SK-N-SH (cell line): ENCODE measurements around the gene CAMK2N2. TPM values are rescaled to one million over a fixed set of nuclear protein-coding genes. Genes with fewer than 3 reads are reported as not detected.

Experiments used
- CTCF ChIA-PET: fragments of 300-600, 350-600 bp; formaldehyde crosslinking; extraction: SDS; loops from one replicate; lab custom pipeline; 2021; lab: Yijun Ruan, JAX
- POLR2A ChIA-PET: fragments of 350-600 bp; sonication (Branson Sonifier 250); formaldehyde crosslinking; extraction: SDS; loops from one replicate; lab custom pipeline; 2020; ENCODE audit warnings: antibody characterized with exemption, inconsistent platforms; lab: Yijun Ruan, JAX
- DNase-seq: peaks from one replicate; pipeline ENCODE4 v3.0.0; 2012
- H2AFZ ChIP-seq: fragments of 200-600 bp; sonication (generic); 2 replicates; pipeline ENCODE4 v1.8.1; 2016; ENCODE audit warnings: antibody characterized with exemption, mild to moderate bottlenecking, low read depth
- H3F3A ChIP-seq: fragments of 200-600 bp; sonication (generic); replicated peaks from 2 replicates; pipeline ENCODE3; 2016; ENCODE audit warnings: antibody characterized with exemption, mild to moderate bottlenecking; ENCODE audit not compliant: insufficient read depth
- H3K27ac ChIP-seq, 2 experiments: fragments of 200-500 bp in 1 of 2; fragments of 200-600 bp in 1 of 2; sonication (Bioruptor generic) in 1 of 2; sonication (generic), shearing (Covaris generic) in 1 of 2; 2 replicates each; pipeline versions ENCODE4 v1.5.1 to v1.6.1; 2014 to 2016; ENCODE audit warnings: low read depth in 2 of 2, inconsistent platforms in 1 of 2, low read length in 1 of 2, mild to moderate bottlenecking in 1 of 2, mixed read lengths in 1 of 2
- H3K27me3 ChIP-seq: fragments of 200-600 bp; sonication (generic), shearing (Covaris generic); 2 replicates; pipeline ENCODE4 v1.6.1; 2016; ENCODE audit warnings: mixed run types; ENCODE audit not compliant: insufficient read depth
- H3K36me3 ChIP-seq, 2 experiments: fragments of 200-500 bp in 1 of 2; fragments of 200-600 bp in 1 of 2; sonication (Bioruptor generic) in 1 of 2; sonication (generic) in 1 of 2; replicated peaks in 1 of 2; 2 replicates each; pipeline versions ENCODE3 to v1.5.1; 2014 to 2016; ENCODE audit warnings: low read length in 1 of 2, mild to moderate bottlenecking in 1 of 2; ENCODE audit not compliant: insufficient read depth in 2 of 2, control insufficient read depth in 1 of 2
- H3K4me1 ChIP-seq, 2 experiments: fragments of 200-500 bp in 1 of 2; fragments of 200-600 bp in 1 of 2; sonication (Bioruptor generic) in 1 of 2; sonication (generic), shearing (Covaris generic) in 1 of 2; 2 replicates each; pipeline versions ENCODE4 v1.5.1 to v1.6.1; 2014 to 2016; ENCODE audit warnings: low read depth in 1 of 2, low read length in 1 of 2, mixed run types in 1 of 2; ENCODE audit not compliant: insufficient read depth in 2 of 2, control insufficient read depth in 1 of 2
- H3K4me2 ChIP-seq: fragments of 200-600 bp; sonication (generic), shearing (Covaris generic); 2 replicates; pipeline ENCODE4 v1.6.1; 2017; ENCODE audit warnings: mixed run types
- H3K4me3 ChIP-seq, 2 experiments: fragments of 200-500 bp in 1 of 2; fragments of 200-600 bp in 1 of 2; sonication (Bioruptor generic) in 1 of 2; sonication (generic), shearing (Covaris generic) in 1 of 2; 2 replicates each; pipeline versions ENCODE4 v1.5.1 to v1.8.1; 2014 to 2016; ENCODE audit warnings: low read depth in 2 of 2, inconsistent platforms in 1 of 2, low read length in 1 of 2, mild to moderate bottlenecking in 1 of 2, mixed read lengths in 1 of 2, moderate library complexity in 1 of 2
- H3K79me2 ChIP-seq: fragments of 200-600 bp; sonication (generic); 2 replicates; pipeline ENCODE4 v1.8.1; 2017; ENCODE audit warnings: mild to moderate bottlenecking; ENCODE audit not compliant: insufficient read depth
- H3K9ac ChIP-seq: fragments of 200-600 bp; sonication (generic); 2 replicates; pipeline ENCODE4 v1.6.1; 2017; ENCODE audit warnings: mixed run types
- H3K9me2 ChIP-seq: fragments of 200-600 bp; sonication (generic); 2 replicates; pipeline ENCODE4 v1.6.1; 2017; ENCODE audit warnings: mixed run types
- H3K9me3 ChIP-seq: fragments of 200-600 bp; sonication (generic); 2 replicates; pipeline ENCODE4 v1.6.1; 2017; ENCODE audit warnings: mixed run types, mild to moderate bottlenecking, moderate library complexity
- H4K20me1 ChIP-seq: fragments of 200-600 bp; sonication (generic); 2 replicates; pipeline ENCODE4 v1.6.1; 2017; ENCODE audit warnings: mild to moderate bottlenecking, mixed run types; ENCODE audit not compliant: insufficient read depth
- CHD2 ChIP-seq: fragments of 150-350 bp; IDR thresholded peaks from 2 replicates; pipeline ENCODE4 v1.6.1; 2018; ENCODE audit warnings: low read length; ENCODE audit not compliant: partially characterized antibody
- ELF1 ChIP-seq: IDR thresholded peaks from 2 replicates; pipeline ENCODE4 v1.4.0; 2012
- EP300 ChIP-seq, 2 experiments: IDR thresholded peaks; 2 replicates each; pipeline versions ENCODE4 v1.4.0 to v1.6.1; 2012; ENCODE audit warnings: borderline replicate concordance in 1 of 2, low read depth in 1 of 2, low read length in 1 of 2
- EZH2phosphoT487 ChIP-seq: fragments of 200-600 bp; sonication (generic); IDR thresholded peaks from 2 replicates; pipeline ENCODE4 v1.6.1; 2017; ENCODE audit warnings: low read depth, mixed run types, mild to moderate bottlenecking, antibody characterized with exemption, moderate library complexity, borderline replicate concordance
- FOXJ3 ChIP-seq: sonication (generic); formaldehyde crosslinking; IDR thresholded peaks from 2 replicates; pipeline ENCODE4 v1.5.1; 2020; ENCODE audit warnings: mild to moderate bottlenecking, missing genetic modification reagents
- FOXM1 ChIP-seq: IDR thresholded peaks from 2 replicates; pipeline ENCODE4 v1.4.0; 2012; ENCODE audit warnings: low read depth, mild to moderate bottlenecking
- GATA2 ChIP-seq: sonication (generic); formaldehyde crosslinking; IDR thresholded peaks from 2 replicates; pipeline ENCODE4 v1.5.0; 2020; ENCODE audit warnings: mild to moderate bottlenecking, missing genetic modification reagents
- JUND ChIP-seq: IDR thresholded peaks from 2 replicates; pipeline ENCODE4 v1.4.0; 2012
- NFIC ChIP-seq: IDR thresholded peaks from 2 replicates; pipeline ENCODE4 v1.4.0; 2012; ENCODE audit warnings: borderline replicate concordance
- POLR2AphosphoS5 ChIP-seq: IDR thresholded peaks from 2 replicates; pipeline ENCODE4 v1.6.1; 2012; ENCODE audit warnings: low read depth, low read length
- RCOR1 ChIP-seq: fragments of 150-350 bp; IDR thresholded peaks from 2 replicates; pipeline ENCODE4 v1.6.1; 2017; ENCODE audit warnings: antibody characterized with exemption, low read length
- RXRA ChIP-seq: IDR thresholded peaks from 2 replicates; pipeline ENCODE4 v1.4.0; 2012; ENCODE audit warnings: low read depth, mild to moderate bottlenecking, borderline replicate concordance
- SMC3 ChIP-seq: IDR thresholded peaks from 2 replicates; pipeline ENCODE4 v1.6.1; 2012; ENCODE audit warnings: low read depth, low read length, improper control_type of control experiment
- TAF1 ChIP-seq: IDR thresholded peaks from 2 replicates; pipeline ENCODE4 v1.6.1; 2012; ENCODE audit warnings: low read depth, mild to moderate bottlenecking, low read length, moderate library complexity, borderline replicate concordance
- TCF12 ChIP-seq: IDR thresholded peaks from 2 replicates; pipeline ENCODE4 v1.4.0; 2012
- TEAD4 ChIP-seq: IDR thresholded peaks from 2 replicates; pipeline ENCODE4 v1.4.0; 2012; ENCODE audit warnings: mild to moderate bottlenecking, borderline replicate concordance; ENCODE audit not compliant: insufficient read depth
- YY1 ChIP-seq: IDR thresholded peaks from 2 replicates; pipeline ENCODE4 v1.4.0; 2012; ENCODE audit warnings: low read depth, mild to moderate bottlenecking
- WGBS: methylation state at CpG from one replicate; pipeline ENCODE4 v1.1.6; 2017; ENCODE audit warnings: low lambda C conversion rate; 5-methylcytosine and 5-hydroxymethylcytosine counted together
- polyA plus RNA-seq, 3 experiments: library from polyadenylated mRNA; depleted of rRNA; stranded (reverse); fragments of >200 nt; gene quantifications; 2 replicates each; pipeline ENCODE4 v1.2.3, GENCODE V29; 2012
- TF ChIP-seq, protein P1 (sequence below): fragments of 200-600 bp; sonication (generic); IDR thresholded peaks from 2 replicates; pipeline ENCODE4 v1.6.1; 2017; ENCODE audit warnings: antibody characterized with exemption, mild to moderate bottlenecking, moderate library complexity
- TF ChIP-seq, protein P2 (sequence below): IDR thresholded peaks from 2 replicates; pipeline ENCODE4; 2012
- TF ChIP-seq, protein P3 (sequence below): IDR thresholded peaks from 2 replicates; pipeline ENCODE4 v1.4.0; 2012; ENCODE audit warnings: low read depth

CAMK2N2 gene
- polyA plus RNA-seq, 1 of the 3 experiments (the other 2 are of a cell fraction), result 2.2 TPM

DNA sequence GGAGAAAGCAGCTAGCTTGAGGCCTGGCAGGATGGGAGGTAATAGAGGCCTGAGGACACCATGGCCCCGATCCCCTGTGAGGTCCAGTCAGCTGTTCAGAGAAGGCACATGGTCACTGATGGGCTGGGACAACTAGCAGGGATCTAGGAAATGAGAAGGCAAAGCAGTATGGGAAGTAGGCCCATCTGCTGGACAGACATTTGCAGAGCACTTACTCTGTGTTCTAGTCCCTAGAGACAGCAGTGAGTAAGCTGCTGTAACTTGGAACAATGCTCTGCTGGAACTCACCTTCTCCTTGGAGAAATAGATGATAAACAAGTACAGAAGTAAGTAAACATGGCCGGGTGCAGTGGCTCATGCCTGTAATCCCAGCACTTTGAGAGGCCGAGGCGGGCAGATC, 21.6 kb upstream of the CAMK2N2 start:
- Histone ChIP-seq H3K27ac (no peak overlapping the region), H3K4me2 (no peak overlapping the region), H3K9me2 (no peaks in the 10 kb centered on the region), H3K27me3 (peaks cover 5% of the 10 kb centered on the region; the same call in 1 of the 2 replicates), H3K36me3 (no peaks in the 10 kb centered on the region), H2AFZ (no peak overlapping the region), H3K4me1 (peaks cover 0 to 4% of the 10 kb centered on the region in 2 experiments; a peak in 1 of 4 replicates), H3F3A (no peaks in the 10 kb centered on the region), H3K79me2 (no peaks in the 10 kb centered on the region), H3K9me3 (no peaks in the 10 kb centered on the region), H4K20me1 (no peaks in the 10 kb centered on the region), H3K9ac (no peak overlapping the region), H3K4me3 (no peak overlapping the region)
- POLR2A ChIA-PET, result no interaction called here
- DNase-seq, result no peak
- CTCF ChIA-PET, result interaction anchor here (1.5 kb wide), 1 partner anchor 23 kb away, joined by 5 read pairs; no protein-coding TSS in a partner anchor
- 59% methylated on average over 4 of the region's 4 CpGs for WGBS
- TF ChIP-seq TEAD4 (no peak), JUND (no peak), EZH2phosphoT487 (no peak), FOXJ3 (CRISPR knock-in tag) (no peak), ELF1 (no peak), POLR2AphosphoS5 (no peak), SMC3 (no peak), NFIC (no peak), YY1 (no peak), TAF1 (no peak), TCF12 (no peak), RCOR1 (no peak), CHD2 (no peak), RXRA (no peak), EP300 (IDR thresholded peaks at IDR 0.05; ENCODE audit: borderline replicate concordance in 1 of 2, low read depth in 1 of 2, low read length in 1 of 2) (no peak), FOXM1 (no peak), GATA2 (CRISPR knock-in tag) (no peak)
- TF ChIP-seq, protein P1, sequence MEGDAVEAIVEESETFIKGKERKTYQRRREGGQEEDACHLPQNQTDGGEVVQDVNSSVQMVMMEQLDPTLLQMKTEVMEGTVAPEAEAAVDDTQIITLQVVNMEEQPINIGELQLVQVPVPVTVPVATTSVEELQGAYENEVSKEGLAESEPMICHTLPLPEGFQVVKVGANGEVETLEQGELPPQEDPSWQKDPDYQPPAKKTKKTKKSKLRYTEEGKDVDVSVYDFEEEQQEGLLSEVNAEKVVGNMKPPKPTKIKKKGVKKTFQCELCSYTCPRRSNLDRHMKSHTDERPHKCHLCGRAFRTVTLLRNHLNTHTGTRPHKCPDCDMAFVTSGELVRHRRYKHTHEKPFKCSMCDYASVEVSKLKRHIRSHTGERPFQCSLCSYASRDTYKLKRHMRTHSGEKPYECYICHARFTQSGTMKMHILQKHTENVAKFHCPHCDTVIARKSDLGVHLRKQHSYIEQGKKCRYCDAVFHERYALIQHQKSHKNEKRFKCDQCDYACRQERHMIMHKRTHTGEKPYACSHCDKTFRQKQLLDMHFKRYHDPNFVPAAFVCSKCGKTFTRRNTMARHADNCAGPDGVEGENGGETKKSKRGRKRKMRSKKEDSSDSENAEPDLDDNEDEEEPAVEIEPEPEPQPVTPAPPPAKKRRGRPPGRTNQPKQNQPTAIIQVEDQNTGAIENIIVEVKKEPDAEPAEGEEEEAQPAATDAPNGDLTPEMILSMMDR, result no peak
- TF ChIP-seq, protein P2, sequence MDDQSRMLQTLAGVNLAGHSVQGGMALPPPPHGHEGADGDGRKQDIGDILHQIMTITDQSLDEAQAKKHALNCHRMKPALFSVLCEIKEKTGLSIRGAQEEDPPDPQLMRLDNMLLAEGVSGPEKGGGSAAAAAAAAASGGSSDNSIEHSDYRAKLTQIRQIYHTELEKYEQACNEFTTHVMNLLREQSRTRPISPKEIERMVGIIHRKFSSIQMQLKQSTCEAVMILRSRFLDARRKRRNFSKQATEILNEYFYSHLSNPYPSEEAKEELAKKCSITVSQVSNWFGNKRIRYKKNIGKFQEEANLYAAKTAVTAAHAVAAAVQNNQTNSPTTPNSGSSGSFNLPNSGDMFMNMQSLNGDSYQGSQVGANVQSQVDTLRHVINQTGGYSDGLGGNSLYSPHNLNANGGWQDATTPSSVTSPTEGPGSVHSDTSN, result no peak
- TF ChIP-seq, protein P3, sequence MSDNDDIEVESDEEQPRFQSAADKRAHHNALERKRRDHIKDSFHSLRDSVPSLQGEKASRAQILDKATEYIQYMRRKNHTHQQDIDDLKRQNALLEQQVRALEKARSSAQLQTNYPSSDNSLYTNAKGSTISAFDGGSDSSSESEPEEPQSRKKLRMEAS, result no peak
